Measurements from ENCODE around the gene FAM163B.

The FAM163B gene

DNA sequence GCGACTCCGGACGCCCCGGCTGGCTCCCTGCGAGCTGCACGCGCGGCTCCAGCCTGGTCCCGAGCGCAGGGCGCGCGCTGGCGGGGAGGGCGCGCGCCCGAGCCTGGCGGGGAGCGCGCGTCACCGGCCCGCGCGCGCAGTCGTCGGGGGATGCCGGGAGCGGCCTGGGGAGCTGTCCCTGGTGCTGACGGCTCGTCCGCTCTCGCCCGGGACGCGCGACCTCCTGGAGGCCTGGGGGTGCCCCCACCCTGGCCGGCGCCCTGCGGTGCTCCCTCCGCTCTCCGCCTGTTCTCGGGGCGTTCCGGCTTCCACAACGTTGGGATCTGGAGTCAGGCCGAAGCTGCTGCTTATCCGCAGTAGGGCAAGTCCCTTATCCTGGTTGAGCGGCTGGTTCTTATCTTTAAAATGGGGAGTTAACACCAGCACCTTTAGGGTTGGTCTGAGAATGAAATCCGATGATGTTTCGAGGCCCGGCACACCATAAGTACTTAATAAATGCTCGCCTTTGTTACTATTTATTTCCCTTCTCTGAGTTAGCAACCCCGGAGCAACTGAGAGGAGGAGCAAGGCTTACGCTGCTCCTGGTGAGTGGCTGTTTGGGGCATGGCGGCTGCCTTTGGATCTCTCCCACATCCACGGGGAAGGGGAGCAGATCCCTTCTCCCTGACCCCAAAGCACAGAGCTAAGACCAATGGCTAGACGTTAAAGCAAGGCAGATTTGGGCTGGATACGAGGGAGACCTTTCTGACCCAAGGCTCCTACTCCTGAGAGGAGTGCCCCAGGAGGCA is at the start of gene FAM163B:
Gene FAM163B (minus strand): TSS at position 79 of the 788 bp plus-strand sequence. CDS start 29,166 bp downstream, outside the sequence.
- peak; percentile 32 for DNase-seq

- peak; percentile 81 for DNase-seq
These were observed 48.0 kb upstream of the FAM163B start for GRCh38 chr9:133657120-133657661.

DNA sequence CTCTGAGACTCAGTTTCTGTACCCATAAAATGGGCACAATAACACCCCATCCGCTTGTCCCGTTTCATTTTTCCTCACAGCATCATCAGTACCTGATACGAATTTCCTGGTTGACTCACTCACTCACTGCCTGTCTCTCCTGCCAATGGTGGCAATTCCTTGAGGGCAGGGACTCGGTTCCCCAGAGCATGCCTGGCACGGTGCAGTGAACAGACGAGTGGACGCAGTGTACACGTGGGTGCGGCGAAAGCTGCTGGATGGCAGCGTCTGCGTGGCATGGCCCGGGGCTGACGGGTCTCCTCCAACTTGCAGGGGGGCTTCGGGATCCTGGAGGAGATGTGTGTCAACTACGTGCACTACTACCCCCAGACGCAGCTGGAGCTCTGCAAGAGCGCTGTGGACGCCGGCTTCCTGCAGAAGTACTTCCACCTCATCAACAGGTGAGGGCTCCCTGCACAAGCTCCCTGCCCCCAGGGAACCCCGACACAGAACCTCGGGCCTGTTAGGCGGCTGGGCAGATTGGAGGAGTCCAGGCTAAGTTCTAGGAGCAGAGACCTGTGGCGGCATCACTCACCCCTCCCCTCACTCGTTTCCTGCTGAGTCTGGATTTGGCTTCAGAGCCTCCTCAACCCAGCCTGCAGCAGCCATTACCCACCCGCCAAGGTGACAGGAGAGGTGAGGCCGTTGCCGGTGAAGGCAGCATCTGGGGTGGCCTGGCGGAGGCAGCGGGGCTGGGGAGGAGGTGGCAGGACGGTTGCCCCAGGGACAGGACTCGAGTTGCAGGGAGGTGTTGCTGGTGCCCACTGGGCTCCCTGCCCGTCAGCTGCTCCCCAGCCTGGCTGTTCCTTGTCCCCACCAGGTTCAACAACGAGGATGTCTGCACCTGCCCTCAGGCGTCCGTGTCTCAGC is 47.3 kb upstream of the FAM163B start:
- DNase-seq: peak; percentile 54

- DNase-seq: no peak
These were observed 46.5 kb upstream of the FAM163B start for GRCh38 chr9:133655701-133656100.

GRCh38 chr9:133654736-133655657 is 45.8 kb upstream of the FAM163B start:
- DNase-seq: no peak

GRCh38 chr9:133653638-133654037 is 44.4 kb upstream of the FAM163B start:
- peak; percentile 52 for DNase-seq

GRCh38 chr9:133650026-133650425 is 40.8 kb upstream of the FAM163B start:
- no peak for DNase-seq

DNA sequence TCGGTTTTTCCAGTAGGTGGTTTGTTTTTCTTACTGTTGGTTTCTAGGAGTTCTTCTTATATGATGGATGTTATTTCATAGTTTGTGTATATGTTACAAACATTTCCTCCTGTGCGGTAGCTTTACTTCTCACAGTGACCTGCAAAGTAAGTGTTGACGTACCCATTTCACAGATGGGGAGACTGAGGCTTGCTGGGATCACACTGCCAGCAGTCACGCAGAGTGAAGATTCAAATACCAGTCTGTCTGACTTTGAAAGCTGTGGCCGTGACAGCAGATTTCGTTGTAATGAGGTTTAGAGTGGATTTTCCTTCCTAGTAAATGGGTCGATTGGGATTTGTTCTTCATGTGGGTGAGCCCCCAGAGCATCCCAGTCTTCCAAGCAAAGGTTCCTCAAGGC is 40.0 kb upstream of the FAM163B start:
- no peak for DNase-seq

DNA sequence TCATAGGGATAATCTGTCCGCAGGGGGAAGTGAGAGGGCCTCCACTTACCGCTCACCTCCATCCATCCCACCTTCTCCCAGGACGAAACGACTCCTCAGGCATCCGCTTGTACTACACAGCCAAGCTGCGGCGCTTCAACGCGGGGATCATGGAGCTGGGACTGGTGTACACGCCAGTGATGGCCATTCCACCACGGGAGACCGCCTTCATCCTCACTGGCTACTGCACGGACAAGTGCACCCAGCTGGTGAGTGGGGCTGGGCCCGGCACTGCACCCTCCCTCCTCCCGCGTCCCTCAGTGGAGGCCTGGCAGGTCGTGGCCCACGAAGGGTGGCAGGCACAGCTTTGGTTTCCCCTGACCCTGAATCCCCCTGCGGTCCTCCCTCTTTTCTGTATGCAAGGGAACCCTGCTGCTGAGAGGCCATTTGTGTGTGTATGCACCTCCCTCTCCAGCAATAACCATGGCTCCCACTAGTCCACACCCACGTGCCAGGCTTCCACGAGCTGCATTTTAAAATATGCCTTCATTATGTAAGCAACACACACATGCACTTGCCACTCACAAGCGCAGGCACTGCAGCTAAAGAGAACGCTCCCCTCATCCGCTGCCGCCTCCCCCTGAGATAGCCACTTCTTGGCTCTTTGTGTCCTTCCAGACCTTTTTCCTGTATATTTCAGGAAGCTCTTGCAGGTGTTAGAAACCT is 38.7 kb upstream of the FAM163B start:
- DNase-seq: no peak

GRCh38 chr9:133647148-133647547 is 38.0 kb upstream of the FAM163B start:
- DNase-seq: no peak

GRCh38 chr9:133645021-133645765 is 36.0 kb upstream of the FAM163B start:
- DNase-seq: no peak

DNA sequence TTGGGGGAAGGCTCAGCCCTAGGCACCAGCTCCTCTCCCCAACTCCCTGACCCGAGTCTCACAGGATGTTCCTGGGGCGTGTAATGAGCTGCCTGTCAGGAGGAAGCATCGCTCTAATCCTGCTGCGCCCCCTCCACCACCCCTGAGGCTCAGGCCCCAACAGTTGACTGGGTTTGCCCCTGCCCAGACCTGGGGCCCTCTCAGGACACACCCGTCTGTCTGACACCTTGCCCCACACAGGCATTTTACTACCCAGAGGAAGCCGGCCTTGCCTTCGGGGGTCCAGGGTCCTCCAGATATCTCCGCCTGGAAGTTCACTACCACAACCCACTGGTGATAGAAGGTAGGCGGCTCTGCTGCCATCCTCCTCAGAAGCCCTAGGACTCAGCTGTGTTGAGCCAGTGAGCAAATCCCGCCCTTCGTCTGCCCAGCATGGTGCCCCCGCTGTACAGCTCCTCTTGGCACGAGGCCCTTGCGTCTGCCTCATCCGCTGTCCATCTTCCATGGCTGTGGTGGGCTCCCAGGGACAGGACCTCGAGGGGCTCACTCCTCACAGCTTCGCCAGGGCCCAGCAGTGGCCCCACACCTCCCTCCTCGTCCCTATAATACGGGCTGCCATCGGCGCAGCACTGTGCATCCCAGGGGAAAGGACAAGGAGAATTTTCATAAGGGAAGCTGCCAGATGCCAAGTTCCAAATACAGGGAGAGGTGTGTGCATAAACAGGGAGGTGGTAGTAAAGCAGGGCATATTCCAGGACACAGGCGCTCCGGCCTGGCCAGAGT is 35.0 kb upstream of the FAM163B start:
- no peak for DNase-seq

DNA sequence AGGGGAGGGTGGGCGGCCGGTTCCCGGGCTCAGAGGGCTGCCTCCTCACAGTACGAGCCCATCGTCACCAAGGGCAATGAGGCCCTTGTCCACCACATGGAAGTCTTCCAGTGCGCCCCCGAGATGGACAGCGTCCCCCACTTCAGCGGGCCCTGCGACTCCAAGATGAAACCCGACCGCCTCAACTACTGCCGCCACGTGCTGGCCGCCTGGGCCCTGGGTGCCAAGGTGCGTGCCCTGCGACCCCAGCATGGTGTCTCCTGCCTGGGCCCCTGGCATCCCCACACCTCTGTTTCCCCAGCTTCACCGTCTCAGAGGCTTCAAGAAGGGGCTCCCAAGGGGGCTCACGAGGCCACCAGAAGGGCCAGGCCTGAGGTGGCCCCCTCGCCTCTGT is 34.2 kb upstream of the FAM163B start:
- no peak for DNase-seq

- no peak for DNase-seq
These were observed 33.6 kb upstream of the FAM163B start for GRCh38 chr9:133642708-133643361.

- no peak for DNase-seq
These were observed 32.8 kb upstream of the FAM163B start for GRCh38 chr9:133641861-133642595.

DNA sequence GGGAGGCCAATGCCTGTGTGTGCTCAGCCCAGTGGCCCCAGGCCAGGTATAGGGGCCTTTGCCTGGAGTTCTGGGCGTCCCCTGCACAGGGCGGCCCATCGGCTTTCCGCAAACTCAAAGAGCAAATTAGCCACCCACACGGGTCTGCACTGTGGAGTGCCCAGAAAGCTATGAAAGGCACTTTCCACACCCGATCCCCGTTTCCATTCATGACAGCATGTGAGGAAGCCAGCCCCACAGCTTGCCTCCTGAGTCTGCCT is 32.1 kb upstream of the FAM163B start:
- no peak for DNase-seq

DNA sequence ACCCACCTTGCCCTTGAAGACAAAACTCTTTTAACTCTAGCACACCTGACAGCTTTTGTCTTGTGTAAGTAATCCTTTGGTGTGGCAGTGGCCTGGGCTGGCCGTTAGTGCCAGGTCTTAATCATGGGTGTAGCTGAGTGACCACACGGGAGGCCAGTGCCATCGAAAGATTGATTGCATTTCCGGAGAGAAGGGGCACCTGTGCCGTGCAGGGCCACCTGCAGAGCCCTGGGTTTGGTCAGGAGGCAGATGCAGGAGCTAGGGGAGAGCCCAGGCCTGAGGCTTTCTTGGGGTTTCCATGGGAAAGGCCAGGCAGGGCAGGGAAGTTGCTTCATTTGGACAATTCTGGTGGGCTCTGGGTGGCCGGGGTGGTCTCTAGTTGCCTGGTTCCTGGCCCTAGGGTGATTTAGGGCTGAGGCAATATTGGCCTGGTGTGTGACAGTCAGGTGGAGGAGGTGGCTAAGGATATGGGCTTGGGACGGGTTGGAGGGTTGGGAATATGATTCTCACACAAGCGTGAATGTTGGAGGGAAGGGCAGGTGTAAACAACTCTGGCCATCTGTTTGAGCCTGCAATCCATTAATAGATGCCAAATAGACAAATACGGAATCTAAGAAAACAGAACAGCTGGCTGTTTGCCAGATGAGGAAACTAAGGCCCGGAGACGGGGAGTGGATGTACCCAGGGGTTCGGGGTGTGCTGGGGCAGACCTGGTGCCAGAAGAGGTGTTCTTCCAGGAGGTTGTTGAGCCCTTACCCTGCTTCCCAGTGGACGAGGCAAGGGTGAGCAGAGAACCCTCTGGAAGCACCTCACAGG is 31.6 kb upstream of the FAM163B start:
- DNase-seq: no peak

GRCh38 chr9:133640160-133640559 is 31.0 kb upstream of the FAM163B start:
- DNase-seq: no peak
